HepG2 (cell line): ENCODE results near the gene SAMD15. TPM values are rescaled to one million over a fixed set of nuclear protein-coding genes. Genes with fewer than 3 reads are reported as not detected.

Experiments
- ATM ChIP-seq: fragments of 450-650 bp; IDR thresholded peaks from 2 replicates; pipeline ENCODE4 v1.7.1; 2017; ENCODE audit warnings: mild to moderate bottlenecking, borderline replicate concordance
- FOXA1 ChIP-seq, 2 experiments: fragments of 450-650 bp in 1 of 2; sonication (generic) in 1 of 2; formaldehyde crosslinking in 1 of 2; IDR thresholded peaks; 2 replicates each; pipeline versions ENCODE4 v1.4.0 to v1.6.1; 2016 to 2020; ENCODE audit warnings: missing genetic modification reagents in 1 of 2
- HMG20B ChIP-seq: conservative IDR thresholded peaks from 2 replicates; pipeline ENCODE4 v1.6.1; 2016; ENCODE audit warnings: missing genetic modification reagents, missing compliant biosample characterization
- KLF12 ChIP-seq: sonication (generic); formaldehyde crosslinking; IDR thresholded peaks from 2 replicates; pipeline ENCODE4 v1.4.0; 2020; ENCODE audit warnings: missing genetic modification reagents, borderline replicate concordance
- KLF15 ChIP-seq: sonication (generic); formaldehyde crosslinking; IDR thresholded peaks from 2 replicates; pipeline ENCODE4 v1.8.1; 2023; ENCODE audit warnings: borderline replicate concordance, mild to moderate bottlenecking, inconsistent platforms, missing genetic modification reagents, mixed read lengths
- MYNN ChIP-seq: sonication (generic); formaldehyde crosslinking; IDR thresholded peaks from 2 replicates; pipeline ENCODE4 v1.4.0; 2020; ENCODE audit warnings: mild to moderate bottlenecking, low read depth, missing genetic modification reagents
- NCOA5 ChIP-seq: sonication (generic); formaldehyde crosslinking; IDR thresholded peaks from 2 replicates; pipeline ENCODE4 v1.4.0; 2020; ENCODE audit warnings: missing genetic modification reagents
- NFIB ChIP-seq: sonication (generic); formaldehyde crosslinking; IDR thresholded peaks from 2 replicates; pipeline ENCODE4 v1.9.0; 2021; ENCODE audit warnings: missing genetic modification reagents, mild to moderate bottlenecking, borderline replicate concordance
- NR2F6 ChIP-seq, 2 experiments: IDR thresholded peaks; 2 replicates each; pipeline ENCODE4 v1.6.1; 2016; ENCODE audit warnings: antibody characterized with exemption in 1 of 2, mild to moderate bottlenecking in 1 of 2
- PHF5A ChIP-seq: IDR thresholded peaks from one replicate; pipeline ENCODE4 v1.6.1; 2018; ENCODE audit warnings: low read depth, missing genetic modification reagents; ENCODE audit not compliant: unreplicated experiment
- TAF15 ChIP-seq: fragments of 200-400 bp; formaldehyde crosslinking; IDR thresholded peaks from one replicate; pipeline ENCODE4 v1.6.1; 2018; ENCODE audit warnings: mild to moderate bottlenecking, low read depth, low read length; ENCODE audit not compliant: poor library complexity, severe bottlenecking
- TBP ChIP-seq: sonication (generic); formaldehyde crosslinking; IDR thresholded peaks from 2 replicates; pipeline ENCODE4 v1.5.0; 2020; ENCODE audit warnings: missing genetic modification reagents
- ZBTB20 ChIP-seq: sonication (generic); formaldehyde crosslinking; IDR thresholded peaks from 2 replicates; pipeline ENCODE4 v1.8.1; 2023; ENCODE audit warnings: missing genetic modification reagents, low read depth, mild to moderate bottlenecking, borderline replicate concordance
- ZKSCAN5 ChIP-seq: sonication (generic); formaldehyde crosslinking; IDR thresholded peaks from 2 replicates; pipeline ENCODE4 v1.5.1; 2020; ENCODE audit warnings: mild to moderate bottlenecking, missing genetic modification reagents
- ZNF230 ChIP-seq: sonication (generic); formaldehyde crosslinking; IDR thresholded peaks from 2 replicates; pipeline ENCODE4 v1.4.0; 2020; ENCODE audit warnings: mild to moderate bottlenecking, missing genetic modification reagents
- ZNF326 ChIP-seq: sonication (generic); formaldehyde crosslinking; IDR thresholded peaks from 2 replicates; pipeline ENCODE4 v1.4.0; 2020; ENCODE audit warnings: missing genetic modification reagents, borderline replicate concordance
- ZNF672 ChIP-seq: sonication (generic); formaldehyde crosslinking; IDR thresholded peaks from 2 replicates; pipeline ENCODE4 v1.8.1; 2022; ENCODE audit warnings: missing genetic modification reagents
- ZNF777 ChIP-seq: sonication (generic); formaldehyde crosslinking; IDR thresholded peaks from 2 replicates; pipeline ENCODE4 v1.4.0; 2020; ENCODE audit warnings: missing genetic modification reagents
- polyA plus RNA-seq, 8 experiments: library from polyadenylated mRNA; depleted of rRNA in 3 of 8; stranded (reverse) in 7 of 8; unstranded in 1 of 8; fragments of >200 nt; fragmentation: Illumina TruSeq in 4 of 8; extraction: Trizol in 4 of 8; gene quantifications; 2 replicates each; pipeline versions ENCODE4 v1.2.1 to v1.2.3, GENCODE V29; 2011 to 2016; ENCODE audit warnings: low read depth in 4 of 8, missing spikeins in 1 of 8, mixed read lengths in 1 of 8; ENCODE audit not compliant: insufficient read depth in 1 of 8
- total RNA-seq, 5 experiments: library from RNA; depleted of rRNA; stranded (reverse); fragments of >200 nt; fragmentation: Illumina TruSeq; extraction: Trizol; gene quantifications; 2 replicates each; pipeline ENCODE4 v1.2.3, GENCODE V29; 2016; ENCODE audit warnings: low read depth in 1 of 5
- TF ChIP-seq, protein P1 (sequence below): IDR thresholded peaks from 2 replicates; pipeline ENCODE4 v1.6.1; 2018; ENCODE audit warnings: missing genetic modification reagents, mild to moderate bottlenecking, missing compliant biosample characterization
- TF ChIP-seq, protein P2 (sequence below): sonication (generic); formaldehyde crosslinking; IDR thresholded peaks from 2 replicates; pipeline ENCODE4 v1.4.0; 2020; ENCODE audit warnings: mild to moderate bottlenecking, missing genetic modification reagents
- TF ChIP-seq, protein P3 (sequence below): sonication (generic); formaldehyde crosslinking; IDR thresholded peaks from 2 replicates; pipeline ENCODE4 v1.4.0; 2020; ENCODE audit warnings: missing genetic modification reagents
- TF ChIP-seq, protein P4 (sequence below): sonication (generic); formaldehyde crosslinking; conservative IDR thresholded peaks from 2 replicates; pipeline ENCODE4 v1.8.0; 2022; ENCODE audit warnings: low read depth, missing genetic modification reagents

The SAMD15 gene
- total and polyA plus RNA-seq, 2 of the 13 experiments (the other 11 are each of a cell fraction or from before 2014, with no cell fraction given), result 0.09 to 1.3 TPM

DNA sequence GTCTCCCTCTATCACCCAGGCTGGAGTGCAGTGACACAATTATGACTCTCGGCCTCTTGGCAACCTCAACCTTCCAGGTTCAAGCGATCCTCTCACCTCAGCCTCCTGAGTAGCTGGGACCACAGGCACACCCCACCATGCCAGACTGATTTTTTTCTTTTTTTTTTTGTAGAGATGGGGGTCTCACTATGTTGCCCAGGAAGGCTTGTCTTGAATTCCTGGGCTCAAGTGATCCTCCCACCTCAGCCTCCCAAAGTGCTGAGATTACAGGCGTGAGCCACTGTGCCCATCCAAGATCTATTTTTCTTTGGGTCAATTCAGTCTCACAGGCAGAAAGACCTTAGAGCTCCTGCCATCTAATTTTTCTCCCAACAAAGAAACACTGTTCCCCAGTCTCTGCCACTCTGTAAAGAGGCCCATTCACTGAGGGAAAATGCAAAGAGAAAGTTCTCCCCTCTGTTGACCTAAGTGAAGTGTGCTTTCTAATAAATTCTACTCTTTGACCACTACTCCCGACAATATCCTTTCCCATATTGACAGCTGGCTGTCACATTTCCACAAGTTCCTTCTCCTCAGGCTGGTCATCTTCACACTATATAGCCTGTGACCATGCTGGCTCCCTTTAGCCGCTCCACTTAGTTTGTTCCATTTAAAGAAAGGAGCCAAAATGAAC, 23.6 kb upstream of the SAMD15 start (continued):
- TF ChIP-seq, protein P1, sequence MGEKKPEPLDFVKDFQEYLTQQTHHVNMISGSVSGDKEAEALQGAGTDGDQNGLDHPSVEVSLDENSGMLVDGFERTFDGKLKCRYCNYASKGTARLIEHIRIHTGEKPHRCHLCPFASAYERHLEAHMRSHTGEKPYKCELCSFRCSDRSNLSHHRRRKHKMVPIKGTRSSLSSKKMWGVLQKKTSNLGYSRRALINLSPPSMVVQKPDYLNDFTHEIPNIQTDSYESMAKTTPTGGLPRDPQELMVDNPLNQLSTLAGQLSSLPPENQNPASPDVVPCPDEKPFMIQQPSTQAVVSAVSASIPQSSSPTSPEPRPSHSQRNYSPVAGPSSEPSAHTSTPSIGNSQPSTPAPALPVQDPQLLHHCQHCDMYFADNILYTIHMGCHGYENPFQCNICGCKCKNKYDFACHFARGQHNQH (CRISPR knock-in tag), result no peak
- TF ChIP-seq ZNF777 (CRISPR knock-in tag) (no peak), KLF12 (CRISPR knock-in tag) (no peak), KLF15 (CRISPR knock-in tag) (no peak), TBP (CRISPR knock-in tag) (no peak), ZKSCAN5 (CRISPR knock-in tag) (no peak), ATM (no peak), FOXA1 (IDR thresholded peaks at IDR 0.05) (no peak), FOXA1 (CRISPR knock-in tag; IDR thresholded peaks at IDR 0.05) (peak; percentile 70), TAF15 (no peak), NR2F6 (IDR thresholded peaks at IDR 0.05) (no peak), NR2F6 (CRISPR knock-in tag; IDR thresholded peaks at IDR 0.05) (peak; percentile 39; the same call in 1 of the 2 replicates), ZBTB20 (no peak), NCOA5 (CRISPR knock-in tag) (no peak), ZNF672 (CRISPR knock-in tag) (no peak), ZNF230 (no peak), ZNF326 (CRISPR knock-in tag) (no peak), HMG20B (no peak), PHF5A (CRISPR knock-in tag) (no peak), MYNN (CRISPR knock-in tag) (no peak), NFIB (no peak)
- TF ChIP-seq, protein P2, sequence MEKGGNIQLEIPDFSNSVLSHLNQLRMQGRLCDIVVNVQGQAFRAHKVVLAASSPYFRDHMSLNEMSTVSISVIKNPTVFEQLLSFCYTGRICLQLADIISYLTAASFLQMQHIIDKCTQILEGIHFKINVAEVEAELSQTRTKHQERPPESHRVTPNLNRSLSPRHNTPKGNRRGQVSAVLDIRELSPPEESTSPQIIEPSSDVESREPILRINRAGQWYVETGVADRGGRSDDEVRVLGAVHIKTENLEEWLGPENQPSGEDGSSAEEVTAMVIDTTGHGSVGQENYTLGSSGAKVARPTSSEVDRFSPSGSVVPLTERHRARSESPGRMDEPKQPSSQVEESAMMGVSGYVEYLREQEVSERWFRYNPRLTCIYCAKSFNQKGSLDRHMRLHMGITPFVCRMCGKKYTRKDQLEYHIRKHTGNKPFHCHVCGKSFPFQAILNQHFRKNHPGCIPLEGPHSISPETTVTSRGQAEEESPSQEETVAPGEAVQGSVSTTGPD (CRISPR knock-in tag), result no peak
- TF ChIP-seq, protein P3, sequence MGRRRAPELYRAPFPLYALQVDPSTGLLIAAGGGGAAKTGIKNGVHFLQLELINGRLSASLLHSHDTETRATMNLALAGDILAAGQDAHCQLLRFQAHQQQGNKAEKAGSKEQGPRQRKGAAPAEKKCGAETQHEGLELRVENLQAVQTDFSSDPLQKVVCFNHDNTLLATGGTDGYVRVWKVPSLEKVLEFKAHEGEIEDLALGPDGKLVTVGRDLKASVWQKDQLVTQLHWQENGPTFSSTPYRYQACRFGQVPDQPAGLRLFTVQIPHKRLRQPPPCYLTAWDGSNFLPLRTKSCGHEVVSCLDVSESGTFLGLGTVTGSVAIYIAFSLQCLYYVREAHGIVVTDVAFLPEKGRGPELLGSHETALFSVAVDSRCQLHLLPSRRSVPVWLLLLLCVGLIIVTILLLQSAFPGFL (CRISPR knock-in tag), result no peak
- TF ChIP-seq, protein P4, sequence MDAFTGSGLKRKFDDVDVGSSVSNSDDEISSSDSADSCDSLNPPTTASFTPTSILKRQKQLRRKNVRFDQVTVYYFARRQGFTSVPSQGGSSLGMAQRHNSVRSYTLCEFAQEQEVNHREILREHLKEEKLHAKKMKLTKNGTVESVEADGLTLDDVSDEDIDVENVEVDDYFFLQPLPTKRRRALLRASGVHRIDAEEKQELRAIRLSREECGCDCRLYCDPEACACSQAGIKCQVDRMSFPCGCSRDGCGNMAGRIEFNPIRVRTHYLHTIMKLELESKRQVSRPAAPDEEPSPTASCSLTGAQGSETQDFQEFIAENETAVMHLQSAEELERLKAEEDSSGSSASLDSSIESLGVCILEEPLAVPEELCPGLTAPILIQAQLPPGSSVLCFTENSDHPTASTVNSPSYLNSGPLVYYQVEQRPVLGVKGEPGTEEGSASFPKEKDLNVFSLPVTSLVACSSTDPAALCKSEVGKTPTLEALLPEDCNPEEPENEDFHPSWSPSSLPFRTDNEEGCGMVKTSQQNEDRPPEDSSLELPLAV (CRISPR knock-in tag), result no peak
